GM18502 (cell line): ENCODE results near the gene CUZD1.

ENCODE experiments used
- ATAC-seq: cut with Tn5 transposase; IDR thresholded peaks from one replicate; pipeline ENCODE4 v1.9.1; 2021; ENCODE audit warnings: mild to moderate bottlenecking; ENCODE audit not compliant: unreplicated experiment, poor library complexity

The CUZD1 gene

GRCh38 chr10:122822973-122823690, 22.5 kb downstream of the CUZD1 start:
- no peak for ATAC-seq

GRCh38 chr10:122821808-122822207, 23.8 kb downstream of the CUZD1 start:
- ATAC-seq: no peak

- no peak for ATAC-seq
Measured at GRCh38 chr10:122815458-122815857, 30.2 kb downstream of the CUZD1 start.

- ATAC-seq: no peak
Measured at GRCh38 chr10:122814493-122814892, 31.2 kb downstream of the CUZD1 start.

GRCh38 chr10:122812751-122813150, 32.9 kb downstream of the CUZD1 start:
- ATAC-seq: no peak

GRCh38 chr10:122802282-122802681, 43.4 kb downstream of the CUZD1 start:
- ATAC-seq: no peak

GRCh38 chr10:122798704-122799231, 46.9 kb downstream of the CUZD1 start:
- no peak for ATAC-seq

GRCh38 chr10:122796796-122797195, 48.9 kb downstream of the CUZD1 start:
- ATAC-seq: no peak

- ATAC-seq: no peak
Measured at GRCh38 chr10:122795924-122796323, 49.7 kb downstream of the CUZD1 start.

GRCh38 chr10:122786269-122786668, 59.4 kb downstream of the CUZD1 start:
- no peak for ATAC-seq

- no peak for ATAC-seq
Measured at GRCh38 chr10:122782911-122783310, 62.7 kb downstream of the CUZD1 start.
